Measurements from ENCODE around the gene NGF.

Gene NGF

GRCh38 chr1:115303364-115303763 is 34.7 kb downstream of the NGF start:
- no peak for DNase-seq (ENCODE audit: low read depth)
- TF ChIP-seq, protein P1, sequence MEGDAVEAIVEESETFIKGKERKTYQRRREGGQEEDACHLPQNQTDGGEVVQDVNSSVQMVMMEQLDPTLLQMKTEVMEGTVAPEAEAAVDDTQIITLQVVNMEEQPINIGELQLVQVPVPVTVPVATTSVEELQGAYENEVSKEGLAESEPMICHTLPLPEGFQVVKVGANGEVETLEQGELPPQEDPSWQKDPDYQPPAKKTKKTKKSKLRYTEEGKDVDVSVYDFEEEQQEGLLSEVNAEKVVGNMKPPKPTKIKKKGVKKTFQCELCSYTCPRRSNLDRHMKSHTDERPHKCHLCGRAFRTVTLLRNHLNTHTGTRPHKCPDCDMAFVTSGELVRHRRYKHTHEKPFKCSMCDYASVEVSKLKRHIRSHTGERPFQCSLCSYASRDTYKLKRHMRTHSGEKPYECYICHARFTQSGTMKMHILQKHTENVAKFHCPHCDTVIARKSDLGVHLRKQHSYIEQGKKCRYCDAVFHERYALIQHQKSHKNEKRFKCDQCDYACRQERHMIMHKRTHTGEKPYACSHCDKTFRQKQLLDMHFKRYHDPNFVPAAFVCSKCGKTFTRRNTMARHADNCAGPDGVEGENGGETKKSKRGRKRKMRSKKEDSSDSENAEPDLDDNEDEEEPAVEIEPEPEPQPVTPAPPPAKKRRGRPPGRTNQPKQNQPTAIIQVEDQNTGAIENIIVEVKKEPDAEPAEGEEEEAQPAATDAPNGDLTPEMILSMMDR (conservative IDR thresholded peaks at IDR 0.05; ENCODE audit: control insufficient read depth, insufficient read depth, low read depth, low read length) = no peak
- no peak overlapping the region for H3K4me3 ChIP-seq (ENCODE audit: control insufficient read depth, low read depth, low read length)

GRCh38 chr1:115302390-115302961 is 35.6 kb downstream of the NGF start:
- TF ChIP-seq, protein P1 (conservative IDR thresholded peaks at IDR 0.05; ENCODE audit: control insufficient read depth, insufficient read depth, low read depth, low read length) = no peak
- peak; percentile 94 for DNase-seq (ENCODE audit: low read depth)
- H3K4me3 ChIP-seq (ENCODE audit: control insufficient read depth, low read depth, low read length) = no peak overlapping the region

DNA sequence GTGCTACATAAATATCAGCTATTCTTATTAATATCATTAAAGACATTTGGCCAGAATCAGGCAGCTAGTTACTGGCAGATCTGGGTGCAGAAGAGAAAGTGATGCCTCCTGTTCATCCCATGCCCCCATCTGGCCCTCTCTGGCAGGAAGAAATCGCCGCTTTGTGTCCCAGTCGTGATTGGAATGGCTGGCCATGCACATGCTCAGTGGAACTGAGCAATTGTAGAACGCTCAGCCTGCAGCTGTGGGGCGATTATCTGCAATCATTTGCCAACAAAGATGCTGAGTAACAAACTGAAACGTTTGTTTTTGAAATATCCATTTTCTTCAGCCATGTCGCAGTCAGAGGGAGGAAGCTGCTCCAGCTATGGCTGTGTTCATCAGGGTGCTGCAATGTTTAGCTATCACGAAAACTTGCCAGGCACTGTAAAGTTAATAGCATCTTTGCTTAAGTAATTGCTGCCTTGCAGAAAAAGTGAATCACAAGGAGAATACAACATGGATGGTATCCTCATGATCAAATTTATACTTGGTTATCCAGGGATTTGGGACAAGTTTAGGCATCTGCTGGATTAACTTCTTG is 36.5 kb downstream of the NGF start:
- peak; percentile 29 for DNase-seq (ENCODE audit: low read depth)
- TF ChIP-seq, protein P1 (conservative IDR thresholded peaks at IDR 0.05; ENCODE audit: control insufficient read depth, insufficient read depth, low read depth, low read length) = no peak
- H3K4me3 ChIP-seq (ENCODE audit: control insufficient read depth, low read depth, low read length) = no peak overlapping the region

DNA sequence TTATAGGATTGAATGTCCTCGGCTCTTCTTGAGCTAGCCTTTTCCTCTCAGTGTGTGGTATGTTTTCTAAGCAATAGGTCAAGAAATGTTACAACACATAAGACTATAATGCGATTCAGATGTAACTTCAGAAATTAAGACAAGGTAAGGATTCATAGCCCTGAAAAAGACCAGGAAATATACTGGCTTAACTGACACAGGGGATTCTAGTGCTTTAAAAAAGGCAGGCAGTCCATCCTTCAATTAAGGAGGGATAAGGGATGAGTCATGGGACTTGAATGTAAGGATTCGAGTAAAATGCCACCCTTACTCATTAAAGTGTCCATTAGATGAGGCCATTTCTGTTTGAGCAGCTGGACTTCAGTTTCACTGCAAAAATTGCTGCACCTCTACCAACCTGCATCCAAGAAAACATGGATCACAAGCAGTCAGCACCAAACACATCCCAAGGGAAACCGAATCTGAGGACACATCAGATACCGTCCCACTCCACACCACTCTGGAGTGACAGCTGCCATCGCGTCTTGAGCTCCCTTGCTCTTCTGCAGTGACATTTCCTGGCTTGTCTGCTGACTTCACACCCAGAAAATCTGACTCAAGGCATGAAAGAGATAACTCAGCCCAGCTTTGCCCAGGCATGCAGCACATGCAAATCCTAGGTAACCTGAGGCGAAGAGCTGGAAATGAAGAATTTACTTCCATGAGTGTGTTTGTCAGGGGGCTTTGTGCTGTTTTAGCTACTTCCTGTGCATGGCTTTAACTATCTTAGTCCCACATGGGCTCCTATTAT is 37.8 kb downstream of the NGF start:
- peak; percentile 59 for DNase-seq (ENCODE audit: low read depth)
- no peak overlapping the region for H3K4me3 ChIP-seq (ENCODE audit: control insufficient read depth, low read depth, low read length)
- TF ChIP-seq, protein P1 (conservative IDR thresholded peaks at IDR 0.05; ENCODE audit: control insufficient read depth, insufficient read depth, low read depth, low read length) = no peak

GRCh38 chr1:115299266-115299665 is 38.8 kb downstream of the NGF start:
- no peak for DNase-seq (ENCODE audit: low read depth)
- no peak overlapping the region for H3K4me3 ChIP-seq (ENCODE audit: control insufficient read depth, low read depth, low read length)
- TF ChIP-seq, protein P1 (conservative IDR thresholded peaks at IDR 0.05; ENCODE audit: control insufficient read depth, insufficient read depth, low read depth, low read length) = no peak

GRCh38 chr1:115296981-115297380 is 41.1 kb downstream of the NGF start:
- TF ChIP-seq, protein P1 (conservative IDR thresholded peaks at IDR 0.05; ENCODE audit: control insufficient read depth, insufficient read depth, low read depth, low read length) = no peak
- no peak overlapping the region for H3K4me3 ChIP-seq (ENCODE audit: control insufficient read depth, low read depth, low read length)
- DNase-seq (ENCODE audit: low read depth) = no peak
